GM21515 (cell line): ENCODE data around the gene CBX3.
A peak's percentile ranks its signal among the peaks of the same experiment; 100 is the strongest.
"Not testable (repeated sequence)": the region's sequence is repeated elsewhere in the genome, so short reads cannot be mapped to it uniquely, and the experiment has no call there.

Experiments
- ATAC-seq: cut with Tn5 transposase; IDR thresholded peaks from one replicate; pipeline ENCODE4 v1.9.1; 2021; ENCODE audit not compliant: unreplicated experiment

The CBX3 gene

GRCh38 chr7:26201247-26202018 is at the start of gene CBX3:
TSS of gene CBX3 (plus strand) at chr7:26201745. CDS start at chr7:26202999, 1,254 bp downstream.
- peak; percentile 40 for ATAC-seq

DNA sequence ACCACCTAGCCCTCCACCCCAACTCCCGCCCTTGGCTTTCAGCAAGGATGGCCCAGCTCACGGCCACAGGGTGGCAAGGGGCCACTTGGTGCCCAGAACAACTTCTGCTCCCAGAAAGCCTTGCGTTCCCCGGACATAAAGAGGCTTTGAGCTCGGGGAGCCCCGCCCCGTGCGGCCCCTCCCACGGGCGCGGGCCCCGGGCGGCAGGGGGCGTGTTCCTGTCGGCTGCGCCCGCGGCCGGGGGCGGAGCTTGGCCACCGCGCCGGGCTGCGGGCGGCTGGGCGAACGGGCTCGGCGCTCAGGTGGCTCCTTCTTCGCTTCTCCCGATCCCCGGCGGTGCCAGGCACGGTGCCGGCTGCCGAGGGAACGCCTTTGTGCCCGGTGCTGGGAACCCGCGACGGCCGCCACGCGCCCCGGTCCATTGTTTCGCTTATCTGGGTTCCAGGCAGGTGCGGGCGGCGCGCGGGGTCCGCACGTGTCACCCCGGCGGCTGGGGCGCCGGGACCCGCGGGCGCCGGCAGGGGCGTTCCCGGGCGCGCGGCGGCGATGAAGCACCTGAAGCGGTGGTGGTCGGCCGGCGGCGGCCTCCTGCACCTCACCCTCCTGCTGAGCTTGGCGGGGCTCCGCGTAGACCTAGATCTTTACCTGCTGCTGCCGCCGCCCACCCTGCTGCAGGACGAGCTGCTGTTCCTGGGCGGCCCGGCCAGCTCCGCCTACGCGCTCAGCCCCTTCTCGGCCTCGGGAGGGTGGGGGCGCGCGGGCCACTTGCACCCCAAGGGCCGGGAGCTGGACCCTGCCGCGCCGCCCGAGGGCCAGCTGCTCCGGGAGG is 49.4 kb upstream of the CBX3 start, which contains the start of gene NFE2L3:
Gene NFE2L3, plus strand, starts transcription at position 246 of the 829 bp plus-strand sequence. Its CDS starts 301 bp downstream, at position 547.
- peak; percentile 62 for ATAC-seq

- peak; percentile 19 for ATAC-seq
These were observed 48.7 kb upstream of the CBX3 start for GRCh38 chr7:26152782-26153240.

GRCh38 chr7:26153241-26153822 is 48.2 kb upstream of the CBX3 start:
- no peak for ATAC-seq

DNA sequence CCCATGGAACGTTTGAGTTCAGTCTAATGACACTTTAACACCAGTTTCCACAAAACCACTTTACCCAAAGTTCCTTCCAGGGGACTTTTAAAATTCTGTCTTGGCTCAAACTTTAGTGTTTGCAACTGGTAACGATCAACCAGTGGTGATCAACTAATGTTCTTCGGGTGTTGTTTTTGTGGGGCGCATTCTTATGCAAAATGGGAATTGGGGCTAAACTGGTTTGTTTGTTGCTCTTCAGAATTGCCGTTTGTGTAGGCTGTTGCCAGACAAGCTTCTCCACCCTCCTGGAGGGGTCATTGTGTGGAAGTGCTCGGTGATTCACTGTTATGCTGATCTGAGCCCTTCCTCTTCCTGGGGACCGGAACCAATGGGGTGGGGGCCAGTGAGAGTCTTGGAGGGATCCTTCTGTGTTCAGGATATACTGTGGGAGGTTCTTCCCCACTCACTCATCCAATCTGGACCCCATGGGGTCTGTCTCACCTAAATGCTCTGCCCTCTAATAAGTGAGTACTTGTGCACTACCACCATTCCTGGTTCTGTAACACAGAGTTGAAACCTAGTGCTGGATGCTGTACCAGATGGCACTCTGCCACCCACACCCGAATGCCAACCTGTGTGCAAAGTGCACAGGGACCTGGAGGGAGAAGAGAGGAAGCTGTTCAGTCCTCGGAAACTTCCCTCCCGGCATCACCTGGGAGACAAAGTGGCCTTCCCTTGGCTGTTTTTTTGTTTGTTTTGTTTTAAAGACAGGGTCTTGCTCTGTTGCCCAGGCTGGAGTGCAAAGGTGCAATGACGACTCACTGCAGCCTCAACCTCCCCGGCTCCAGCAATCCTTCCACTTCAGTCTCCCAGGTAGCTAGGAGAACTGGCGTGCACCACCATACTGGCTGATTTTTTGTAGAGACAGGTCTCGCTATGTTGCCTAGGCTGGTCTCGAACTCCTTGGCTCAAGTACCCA is 47.4 kb upstream of the CBX3 start:
- ATAC-seq, result no peak

DNA sequence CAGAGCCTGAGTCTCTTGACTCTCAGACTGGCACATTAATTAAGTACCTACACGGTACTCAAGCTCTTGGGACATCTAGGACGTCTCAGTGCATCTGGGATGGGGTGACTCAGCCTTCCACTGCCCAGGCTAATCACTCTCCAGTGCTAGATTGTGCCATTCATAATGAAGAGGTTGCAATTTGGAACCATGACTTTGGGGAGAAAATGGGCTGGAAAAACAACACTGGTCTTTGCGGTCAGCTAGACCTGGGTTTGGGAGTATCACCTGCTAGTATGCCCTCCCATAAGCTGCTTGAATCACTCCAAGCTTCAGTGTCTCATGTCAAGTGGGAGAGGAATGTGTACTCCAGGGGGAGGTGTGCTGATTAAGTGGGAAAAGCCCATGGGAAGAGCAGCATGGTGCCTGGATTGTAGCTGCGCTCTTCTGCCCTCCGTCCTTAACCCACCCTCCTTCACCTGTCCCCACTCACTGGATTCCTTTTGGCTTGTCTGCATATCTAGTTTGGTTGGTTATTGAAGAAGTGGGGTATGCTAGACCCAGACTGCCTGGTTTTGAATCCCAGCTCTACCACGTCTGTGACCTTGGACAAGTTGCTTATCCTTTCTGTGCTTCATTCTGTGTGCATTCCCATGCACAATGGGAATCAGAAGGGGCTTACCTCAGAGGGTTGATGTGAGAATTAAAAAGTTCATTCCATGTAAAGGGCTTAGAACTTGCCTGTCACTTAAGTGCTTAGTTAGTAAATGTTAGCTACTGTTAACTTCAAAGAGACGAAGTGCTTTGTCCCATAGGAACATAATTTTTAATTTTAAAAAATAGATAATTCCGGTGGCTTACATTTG is 45.8 kb upstream of the CBX3 start:
- ATAC-seq, result no peak

DNA sequence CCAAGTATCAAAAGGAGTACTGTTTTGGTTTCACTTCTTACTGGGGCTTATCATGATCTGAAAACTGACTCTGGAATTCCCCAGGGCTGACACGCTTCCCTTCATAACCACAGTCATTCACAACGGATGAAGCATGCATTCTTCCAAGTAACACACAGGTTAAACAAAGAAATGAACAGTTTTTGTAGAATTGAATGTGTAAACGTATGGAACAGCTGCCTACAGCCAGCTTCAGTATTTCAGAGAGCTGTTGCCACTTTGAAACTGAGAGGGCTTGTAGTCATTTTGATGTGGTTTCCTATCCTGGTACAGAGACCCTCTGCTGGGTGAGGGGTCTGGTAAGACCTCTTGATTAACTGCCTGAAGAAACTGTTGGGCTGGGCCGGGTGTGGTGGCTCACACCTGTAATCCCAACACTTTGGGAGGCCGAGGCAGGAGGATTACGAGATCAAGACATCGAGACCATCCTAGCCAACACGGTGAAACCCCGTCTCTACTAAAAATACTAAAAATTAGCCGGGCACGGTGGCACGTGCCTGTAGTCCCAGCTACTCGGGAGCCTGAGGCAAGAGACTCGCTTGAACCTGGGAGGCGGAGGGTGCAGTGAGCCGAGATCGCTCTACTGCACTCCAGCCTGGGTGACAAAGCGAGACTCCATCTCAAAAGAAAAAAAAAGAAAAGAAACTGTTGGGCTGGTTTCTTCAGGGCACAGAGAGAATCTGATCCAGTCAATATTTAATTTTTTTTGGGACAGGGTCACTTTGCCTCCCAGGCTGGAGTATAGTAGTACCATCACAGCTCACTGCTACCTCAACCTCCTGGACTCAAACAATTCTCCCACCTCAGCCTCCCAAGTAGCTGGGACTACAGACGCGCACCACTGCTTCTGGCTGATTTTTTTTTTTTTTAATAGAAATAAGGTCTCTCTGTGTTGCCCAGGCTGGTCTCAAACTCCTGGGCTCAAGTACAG is 44.8 kb upstream of the CBX3 start:
- peak; percentile 31 for ATAC-seq

- ATAC-seq, result no peak
These were observed 43.9 kb upstream of the CBX3 start for GRCh38 chr7:26157520-26158105.

DNA sequence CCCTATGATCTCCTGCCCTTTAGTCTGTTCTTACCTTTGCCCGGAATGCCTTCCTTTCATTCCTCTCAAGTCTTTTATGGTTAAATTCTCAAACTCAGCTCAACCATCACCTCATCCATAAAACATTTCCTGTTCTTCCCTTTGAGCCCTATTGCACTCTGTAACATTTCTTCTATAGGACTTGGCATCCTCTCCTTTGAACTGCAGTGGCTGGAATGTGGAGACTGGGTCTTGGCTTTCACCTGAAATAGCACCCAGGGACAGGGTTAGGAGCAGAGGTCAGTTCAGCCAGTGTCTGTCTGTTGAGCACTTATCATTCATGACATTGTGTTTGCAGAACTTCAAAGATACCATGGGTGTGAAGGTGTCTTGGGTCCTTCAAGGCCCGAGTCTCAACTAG is 42.3 kb upstream of the CBX3 start:
- no peak for ATAC-seq

DNA sequence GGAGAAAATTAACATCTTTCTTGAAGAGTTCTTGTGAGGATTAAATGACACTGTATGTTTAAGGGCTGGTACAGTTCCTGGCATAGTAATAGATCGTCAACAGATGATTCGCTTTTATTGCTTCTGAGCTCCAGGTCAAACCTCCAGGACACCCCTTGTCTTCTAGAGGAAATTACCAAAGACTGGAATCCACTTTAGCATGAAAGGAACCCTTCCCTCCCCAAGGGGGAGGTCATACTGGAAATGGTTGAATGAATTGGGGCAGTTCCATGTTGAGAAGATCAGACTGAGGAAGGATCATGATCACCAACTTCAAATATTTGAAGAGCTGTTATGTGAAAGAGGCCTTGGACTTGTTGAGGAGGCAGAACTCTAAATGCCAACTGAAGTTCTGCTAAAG is 40.6 kb upstream of the CBX3 start:
- ATAC-seq, result no peak

GRCh38 chr7:26162431-26162830 is 39.1 kb upstream of the CBX3 start:
- ATAC-seq, result no peak

- not testable (repeated sequence) for ATAC-seq
These were observed 37.7 kb upstream of the CBX3 start for GRCh38 chr7:26163804-26164203.

GRCh38 chr7:26165950-26166683 is 35.4 kb upstream of the CBX3 start:
- no peak for ATAC-seq

GRCh38 chr7:26166684-26167266 is 34.8 kb upstream of the CBX3 start:
- ATAC-seq, result peak; percentile 30

GRCh38 chr7:26167303-26167934 is 34.1 kb upstream of the CBX3 start:
- peak; percentile 62 for ATAC-seq

DNA sequence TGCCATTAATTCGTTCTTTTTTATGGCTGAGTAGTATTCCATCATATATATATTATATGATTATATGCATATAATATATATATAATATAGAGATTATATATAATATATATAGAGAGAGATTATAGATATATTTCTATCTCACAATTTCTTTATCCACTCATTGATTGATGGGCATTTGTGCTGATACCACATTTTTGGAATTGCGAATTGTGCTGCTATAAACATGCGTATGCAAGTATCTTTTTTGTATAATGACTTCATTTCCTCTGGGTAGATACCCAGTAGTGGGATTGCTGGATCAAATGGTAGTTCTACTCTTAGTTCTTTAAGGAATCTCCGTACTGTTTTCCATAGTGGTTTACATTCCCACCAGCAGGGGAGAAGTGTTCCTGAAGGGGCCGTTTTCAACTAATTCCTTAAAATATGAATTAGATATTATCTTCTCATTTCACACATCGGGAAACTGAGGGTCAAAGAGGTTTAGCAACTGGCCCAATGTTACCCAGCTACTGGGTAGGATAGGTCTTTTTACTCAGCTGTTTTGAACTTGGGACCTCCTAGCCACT is 33.0 kb upstream of the CBX3 start:
- no peak for ATAC-seq
